Measurements from ENCODE around the gene AXIN2.

- TF ChIP-seq CTCF (IDR thresholded peaks at IDR 0.05) (no peak), POLR2A (IDR thresholded peaks at IDR 0.05) (no peak)
These were observed 47.8 kb upstream of the AXIN2 start for GRCh38 chr17:65609286-65609685.
